Body of pancreas (tissue), 4 donors: Measurements from ENCODE around the gene INIP.

Source experiments
- POLR2A ChIP-seq, 3 donors: fragments of 450-650 bp; IDR thresholded peaks; one replicate each; pipeline ENCODE4 v1.6.1; 2016; ENCODE audit warnings: antibody characterized with exemption in 3 of 3, mild to moderate bottlenecking in 2 of 3
- TF ChIP-seq, protein P1 (sequence below), 7 experiments: fragments of 450-650 bp in 4 of 7; fragments of 200-600 bp in 3 of 7; sonication (generic) in 3 of 7; IDR thresholded peaks; one replicate each; pipeline ENCODE4 v1.5.1; 2016 to 2019; ENCODE audit warnings: antibody characterized with exemption in 7 of 7

GRCh38 chr9:112750764-112751055 lies 32.8 kb upstream of the INIP start:
- TF ChIP-seq, protein P1, sequence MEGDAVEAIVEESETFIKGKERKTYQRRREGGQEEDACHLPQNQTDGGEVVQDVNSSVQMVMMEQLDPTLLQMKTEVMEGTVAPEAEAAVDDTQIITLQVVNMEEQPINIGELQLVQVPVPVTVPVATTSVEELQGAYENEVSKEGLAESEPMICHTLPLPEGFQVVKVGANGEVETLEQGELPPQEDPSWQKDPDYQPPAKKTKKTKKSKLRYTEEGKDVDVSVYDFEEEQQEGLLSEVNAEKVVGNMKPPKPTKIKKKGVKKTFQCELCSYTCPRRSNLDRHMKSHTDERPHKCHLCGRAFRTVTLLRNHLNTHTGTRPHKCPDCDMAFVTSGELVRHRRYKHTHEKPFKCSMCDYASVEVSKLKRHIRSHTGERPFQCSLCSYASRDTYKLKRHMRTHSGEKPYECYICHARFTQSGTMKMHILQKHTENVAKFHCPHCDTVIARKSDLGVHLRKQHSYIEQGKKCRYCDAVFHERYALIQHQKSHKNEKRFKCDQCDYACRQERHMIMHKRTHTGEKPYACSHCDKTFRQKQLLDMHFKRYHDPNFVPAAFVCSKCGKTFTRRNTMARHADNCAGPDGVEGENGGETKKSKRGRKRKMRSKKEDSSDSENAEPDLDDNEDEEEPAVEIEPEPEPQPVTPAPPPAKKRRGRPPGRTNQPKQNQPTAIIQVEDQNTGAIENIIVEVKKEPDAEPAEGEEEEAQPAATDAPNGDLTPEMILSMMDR (IDR thresholded peaks at IDR 0.05), result peak in 1 of 7 experiments; percentile 3
- TF ChIP-seq POLR2A (IDR thresholded peaks at IDR 0.05), result no peak
